Mucosa of descending colon (tissue), 3 donors: ENCODE results near the gene IL22RA2. TPM values are rescaled to one million over a fixed set of nuclear protein-coding genes. Genes with fewer than 3 reads are reported as not detected.

Experiments used
- ATAC-seq: fragments of 200-7000 bp; cut with Tn5 transposase; one replicate; pipeline ENCODE4 v1.9.1; 2020; ENCODE audit warnings: mild to moderate bottlenecking, moderate library complexity
- DNase-seq, 3 donors: peaks; one replicate each; pipeline ENCODE4 v3.0.0-alpha.2; 2020
- H3K36me3 ChIP-seq: fragments of 200-600 bp; one replicate; pipeline ENCODE4 v1.8.0; 2021; ENCODE audit warnings: low read depth, mild to moderate bottlenecking
- H3K4me1 ChIP-seq: fragments of 200-600 bp; one replicate; pipeline ENCODE4 v1.8.0; 2021; ENCODE audit warnings: low read depth, mild to moderate bottlenecking
- H3K4me3 ChIP-seq: fragments of 200-600 bp; one replicate; pipeline ENCODE4 v1.8.0; 2021; ENCODE audit warnings: mild to moderate bottlenecking
- H3K9me3 ChIP-seq: fragments of 200-600 bp; one replicate; pipeline ENCODE4 v1.8.0; 2021; ENCODE audit warnings: mild to moderate bottlenecking
- intact Hi-C, 2 donors: fragments of 100-400 bp; cut with DNase I in 1 of 2; cut with micrococcal nuclease in 1 of 2; formaldehyde crosslinking; loops; one replicate each; pipeline versions ENCODE4 v1.11.0 to v1.11.1; 2022; cut with DNase I, micrococcal nuclease
- total RNA-seq, 3 donors: library from RNA; stranded (reverse); fragmentation: NEBNext Ultra II Directional in 2 of 3; extraction: Animal tissue kit (Norgen Biotek cat#: 25700) in 2 of 3; gene quantifications; one replicate each; pipeline versions ENCODE4 v1.2.1 to v1.2.4, GENCODE V29; 2021 to 2023
- TF ChIP-seq, protein P1 (sequence below): fragments of 200-600 bp; IDR thresholded peaks from one replicate; pipeline ENCODE4 v1.8.0; 2022; ENCODE audit warnings: antibody characterized with exemption, mild to moderate bottlenecking
- donor health status: DM: no; HTN: no; CAD: no; lungs with moderate emphysema.
- donor health status: DM: no; HTN: no; CAD: no.
- donor health status: DM: no; HTN: yes; CAD: no.

IL22RA2 gene
- total RNA-seq, 3 donors from 2014 or later = not detected

DNA sequence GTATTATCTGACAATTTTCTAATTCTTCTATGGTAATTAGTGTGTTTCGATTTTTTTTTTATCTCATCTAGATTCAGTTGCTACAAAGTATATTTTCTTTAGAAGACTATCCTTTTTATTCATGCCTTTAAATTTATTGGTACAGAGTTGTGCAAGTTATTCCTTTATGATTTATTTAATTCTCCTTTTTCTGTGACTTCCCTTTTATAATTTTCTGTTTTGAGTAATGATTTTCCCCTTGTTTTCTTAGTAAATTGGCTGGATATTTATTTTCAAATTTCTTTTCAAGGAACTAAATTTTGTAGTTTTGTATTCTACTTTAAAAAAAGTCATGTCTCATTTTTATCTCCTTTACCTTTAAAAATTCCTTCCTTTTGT, 2.4 kb upstream of the IL22RA2 start:
- ATAC-seq (no peak), DNase-seq (no peak)
- intact Hi-C loops = no loop called here
- no peaks in the 10 kb centered on the region for H3K4me1 ChIP-seq
- no peaks in the 10 kb centered on the region for H3K9me3 ChIP-seq
- TF ChIP-seq, protein P1, sequence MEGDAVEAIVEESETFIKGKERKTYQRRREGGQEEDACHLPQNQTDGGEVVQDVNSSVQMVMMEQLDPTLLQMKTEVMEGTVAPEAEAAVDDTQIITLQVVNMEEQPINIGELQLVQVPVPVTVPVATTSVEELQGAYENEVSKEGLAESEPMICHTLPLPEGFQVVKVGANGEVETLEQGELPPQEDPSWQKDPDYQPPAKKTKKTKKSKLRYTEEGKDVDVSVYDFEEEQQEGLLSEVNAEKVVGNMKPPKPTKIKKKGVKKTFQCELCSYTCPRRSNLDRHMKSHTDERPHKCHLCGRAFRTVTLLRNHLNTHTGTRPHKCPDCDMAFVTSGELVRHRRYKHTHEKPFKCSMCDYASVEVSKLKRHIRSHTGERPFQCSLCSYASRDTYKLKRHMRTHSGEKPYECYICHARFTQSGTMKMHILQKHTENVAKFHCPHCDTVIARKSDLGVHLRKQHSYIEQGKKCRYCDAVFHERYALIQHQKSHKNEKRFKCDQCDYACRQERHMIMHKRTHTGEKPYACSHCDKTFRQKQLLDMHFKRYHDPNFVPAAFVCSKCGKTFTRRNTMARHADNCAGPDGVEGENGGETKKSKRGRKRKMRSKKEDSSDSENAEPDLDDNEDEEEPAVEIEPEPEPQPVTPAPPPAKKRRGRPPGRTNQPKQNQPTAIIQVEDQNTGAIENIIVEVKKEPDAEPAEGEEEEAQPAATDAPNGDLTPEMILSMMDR = no peak
- no peak overlapping the region for H3K4me3 ChIP-seq
- no peaks in the 10 kb centered on the region for H3K36me3 ChIP-seq

DNA sequence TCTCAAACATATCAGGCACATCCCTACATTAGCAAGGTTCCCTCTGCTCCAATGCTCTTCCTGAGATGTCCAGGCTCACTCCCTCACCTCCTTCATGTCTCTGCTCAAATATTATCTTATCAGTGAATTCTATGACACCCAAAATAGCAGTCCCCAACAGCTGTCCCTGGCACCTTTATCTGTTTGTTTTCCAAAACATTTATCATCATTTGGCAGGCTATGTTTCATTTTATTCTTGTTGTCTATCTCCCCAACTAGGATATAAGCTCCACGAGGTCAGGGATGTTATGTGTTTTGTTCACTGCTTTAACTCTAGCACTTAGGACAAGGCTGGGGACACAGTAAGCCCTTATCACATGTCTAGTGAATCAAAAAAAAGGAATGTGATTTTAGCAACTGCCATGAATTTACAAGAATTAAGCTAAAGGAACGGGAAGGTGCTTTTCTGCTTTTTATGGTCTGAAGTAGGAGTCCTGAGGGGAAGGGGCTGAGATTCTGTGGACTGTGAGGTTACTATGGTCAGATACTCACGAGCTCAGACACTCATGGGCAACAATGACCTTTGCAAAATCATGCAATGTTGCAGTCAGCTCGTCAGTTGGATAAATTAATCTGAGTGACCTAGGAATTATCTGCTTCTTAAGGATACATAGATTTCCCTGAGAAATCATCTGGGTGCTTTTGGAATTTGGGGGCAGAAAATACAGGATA, 1.9 kb upstream of the IL22RA2 start:
- Histone ChIP-seq H3K4me1 (no peaks in the 10 kb centered on the region), H3K36me3 (no peaks in the 10 kb centered on the region), H3K9me3 (no peaks in the 10 kb centered on the region), H3K4me3 (no peak overlapping the region)
- DNase-seq (no peak), ATAC-seq (no peak)
- intact Hi-C loops = no loop called here
- TF ChIP-seq, protein P1 = no peak

DNA sequence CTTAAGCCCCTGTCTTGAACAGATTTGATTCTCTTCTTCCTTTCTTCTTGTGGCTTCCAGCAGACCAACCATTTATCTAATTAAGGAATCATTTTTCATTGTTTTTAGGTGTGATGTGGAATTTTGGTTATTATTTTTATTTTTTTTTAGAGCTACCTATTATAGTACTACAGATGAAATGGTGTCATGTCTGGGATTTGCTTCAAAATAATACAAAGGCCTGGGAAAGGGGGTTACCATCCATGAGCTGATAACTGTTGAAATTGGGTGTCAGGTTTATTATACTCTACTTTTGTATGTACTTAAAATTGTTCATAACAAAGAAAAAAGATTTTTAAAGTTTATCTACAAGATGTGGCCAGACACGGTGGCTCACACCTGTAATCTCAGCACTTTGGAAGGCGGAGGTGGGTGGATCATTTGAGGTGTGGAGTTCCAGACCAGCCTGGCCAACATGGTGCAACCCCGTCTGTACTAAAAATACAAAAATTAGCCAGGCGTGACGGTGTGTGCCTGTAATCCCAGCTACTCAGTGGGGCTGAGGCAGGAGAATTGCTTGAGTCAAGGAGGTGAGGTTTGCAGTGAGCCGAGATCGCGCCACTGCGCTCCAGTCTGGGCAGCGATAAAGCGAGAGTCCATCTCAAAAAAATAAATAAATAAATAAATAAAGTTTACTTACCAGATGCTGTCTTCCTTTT, 561 bp downstream of the IL22RA2 start:
- Histone ChIP-seq H3K4me1 (no peaks in the 10 kb centered on the region), H3K36me3 (no peaks in the 10 kb centered on the region), H3K9me3 (no peaks in the 10 kb centered on the region), H3K4me3 (no peak overlapping the region)
- intact Hi-C loops = no loop called here
- no peak for ATAC-seq
- DNase-seq = no peak
- TF ChIP-seq, protein P1 = no peak

DNA sequence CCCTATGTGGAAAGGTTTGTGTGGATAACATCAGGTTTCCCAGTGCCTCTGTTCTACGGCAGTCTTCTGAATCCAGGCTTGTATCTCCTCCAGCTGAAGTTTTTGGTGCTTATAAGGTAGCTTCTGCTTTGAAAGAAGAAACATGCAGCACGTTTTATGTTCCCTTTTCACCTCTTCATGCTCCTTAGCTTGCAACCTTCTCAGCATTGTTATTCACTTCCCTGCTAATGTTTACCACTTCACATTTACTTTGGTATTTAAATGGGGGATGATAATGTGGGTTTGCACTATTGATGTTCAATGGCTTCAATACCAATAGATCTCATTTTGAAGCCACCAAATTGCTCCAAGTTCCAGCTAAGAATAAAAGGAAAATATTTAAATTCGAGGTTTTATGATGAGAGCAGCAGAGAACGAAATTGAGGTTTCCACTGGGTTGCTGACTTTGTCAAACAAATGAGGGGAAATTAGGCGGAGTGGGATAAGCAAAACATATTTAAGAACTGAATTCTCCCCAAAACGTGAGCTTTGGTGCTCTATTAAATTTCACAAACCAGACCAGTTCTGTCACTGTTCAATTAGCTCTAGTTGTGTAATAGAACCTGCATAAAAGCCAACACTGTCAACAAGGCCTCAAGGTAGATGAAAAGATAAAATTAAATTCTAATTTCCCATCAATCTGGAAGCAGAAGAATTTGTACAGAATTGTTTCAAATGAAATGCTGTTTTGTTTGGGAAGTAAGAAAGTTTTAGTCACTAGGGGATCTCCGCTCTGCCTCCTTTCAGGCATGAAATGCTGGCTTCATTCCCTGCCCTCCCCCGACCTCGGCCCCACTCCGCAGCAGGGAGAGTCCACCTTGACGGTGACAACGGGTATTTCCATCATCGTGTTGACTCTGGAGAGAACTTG, 1.4 kb downstream of the IL22RA2 start:
- no peak for ATAC-seq
- DNase-seq = no peak
- Histone ChIP-seq H3K4me1 (no peaks in the 10 kb centered on the region), H3K9me3 (no peaks in the 10 kb centered on the region), H3K36me3 (no peaks in the 10 kb centered on the region), H3K4me3 (no peak overlapping the region)
- TF ChIP-seq, protein P1 = no peak
- intact Hi-C loops = no loop called here

DNA sequence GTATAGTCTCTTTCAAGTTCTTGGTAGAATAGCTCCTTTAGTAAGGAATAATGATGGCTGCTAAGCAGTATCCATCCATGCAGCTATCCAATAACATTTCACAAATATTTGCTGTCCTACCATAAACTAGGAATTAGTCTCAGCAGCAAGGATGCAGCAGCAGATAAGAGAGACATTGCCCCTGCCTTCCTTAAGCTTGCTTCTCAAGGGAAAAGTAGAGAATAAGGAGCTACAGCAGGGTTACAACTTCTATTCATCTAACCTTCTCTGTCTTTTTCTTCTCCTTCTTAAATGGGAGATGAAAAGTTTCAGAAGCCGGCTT, 2.4 kb downstream of the IL22RA2 start:
- H3K4me3 ChIP-seq = no peak overlapping the region
- intact Hi-C loops = no loop called here
- no peaks in the 10 kb centered on the region for H3K9me3 ChIP-seq
- TF ChIP-seq, protein P1 = no peak
- H3K36me3 ChIP-seq = no peaks in the 10 kb centered on the region
- H3K4me1 ChIP-seq = no peaks in the 10 kb centered on the region
- DNase-seq = no peak
- ATAC-seq = no peak
